ENCODE results near the gene FADS2. TPM values are rescaled to one million over a fixed set of nuclear protein-coding genes. Genes with fewer than 3 reads are reported as not detected.
A peak's percentile ranks its signal among the peaks of the same experiment; 100 is the strongest.

The FADS2 gene
- total RNA-seq, 4 donors from 2014 or later, result 130 to 455 (median 327) TPM

- H3K36me3 ChIP-seq, result peaks cover 61% of the 10 kb centered on the region
- no peak for DNase-seq (ENCODE audit: low spot score in 2 of 2)
- no peak overlapping the region for H3K4me3 ChIP-seq
- TF ChIP-seq, protein P1, sequence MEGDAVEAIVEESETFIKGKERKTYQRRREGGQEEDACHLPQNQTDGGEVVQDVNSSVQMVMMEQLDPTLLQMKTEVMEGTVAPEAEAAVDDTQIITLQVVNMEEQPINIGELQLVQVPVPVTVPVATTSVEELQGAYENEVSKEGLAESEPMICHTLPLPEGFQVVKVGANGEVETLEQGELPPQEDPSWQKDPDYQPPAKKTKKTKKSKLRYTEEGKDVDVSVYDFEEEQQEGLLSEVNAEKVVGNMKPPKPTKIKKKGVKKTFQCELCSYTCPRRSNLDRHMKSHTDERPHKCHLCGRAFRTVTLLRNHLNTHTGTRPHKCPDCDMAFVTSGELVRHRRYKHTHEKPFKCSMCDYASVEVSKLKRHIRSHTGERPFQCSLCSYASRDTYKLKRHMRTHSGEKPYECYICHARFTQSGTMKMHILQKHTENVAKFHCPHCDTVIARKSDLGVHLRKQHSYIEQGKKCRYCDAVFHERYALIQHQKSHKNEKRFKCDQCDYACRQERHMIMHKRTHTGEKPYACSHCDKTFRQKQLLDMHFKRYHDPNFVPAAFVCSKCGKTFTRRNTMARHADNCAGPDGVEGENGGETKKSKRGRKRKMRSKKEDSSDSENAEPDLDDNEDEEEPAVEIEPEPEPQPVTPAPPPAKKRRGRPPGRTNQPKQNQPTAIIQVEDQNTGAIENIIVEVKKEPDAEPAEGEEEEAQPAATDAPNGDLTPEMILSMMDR (IDR thresholded peaks at IDR 0.05), result no peak
- TF ChIP-seq EP300 (IDR thresholded peaks at IDR 0.05), result no peak
- no peak for TF ChIP-seq POLR2AphosphoS5 (IDR thresholded peaks at IDR 0.05)
- no peak for TF ChIP-seq POLR2A (IDR thresholded peaks at IDR 0.05)
- no peak overlapping the region for H3K27ac ChIP-seq
- H3K9me3 ChIP-seq, result no peaks in the 10 kb centered on the region
- no peaks in the 10 kb centered on the region for H3K27me3 ChIP-seq
- 88% methylated on average over 4 of the region's 7 CpGs for WGBS
- H3K4me1 ChIP-seq, result no peaks in the 10 kb centered on the region
Measured at GRCh38 chr11:61784506-61784805, 43.6 kb upstream of the FADS2 start.

DNA sequence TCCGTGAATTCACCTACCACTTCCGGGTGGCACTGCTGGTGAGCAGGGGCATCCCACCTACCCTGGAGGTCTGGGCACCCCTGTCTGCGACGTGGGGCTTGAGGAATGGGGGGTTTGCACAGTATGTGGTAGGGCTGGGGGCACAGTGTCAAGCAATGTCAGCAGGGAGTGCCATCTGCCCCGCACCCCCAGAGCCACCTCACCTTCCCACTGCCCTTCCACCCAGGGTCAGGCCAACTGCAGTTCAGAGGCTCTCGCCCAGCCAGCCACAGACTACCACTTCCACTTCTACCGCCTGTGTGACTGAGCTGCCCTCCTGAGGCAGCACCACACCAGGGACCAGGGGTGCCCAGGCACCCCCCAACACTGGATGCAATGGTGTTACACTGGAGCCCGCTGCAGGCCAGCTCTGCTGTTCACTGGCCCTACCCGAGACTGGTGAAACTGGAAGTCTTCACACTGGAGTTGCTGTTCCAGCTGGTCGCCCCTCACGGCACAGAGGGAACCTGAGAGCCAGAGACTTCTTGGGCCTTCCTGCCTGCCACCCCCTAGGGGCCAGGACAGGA lies 42.2 kb upstream of the FADS2 start:
- H3K27ac ChIP-seq, result no peak overlapping the region
- H3K4me1 ChIP-seq, result peaks cover 2% of the 10 kb centered on the region
- H3K36me3 ChIP-seq, result peaks cover 71% of the 10 kb centered on the region
- DNase-seq (ENCODE audit: low spot score in 2 of 2), result no peak
- WGBS, result 96% methylated on average over 5 of the region's 11 CpGs
- TF ChIP-seq POLR2A (IDR thresholded peaks at IDR 0.05) (no peak), POLR2AphosphoS5 (IDR thresholded peaks at IDR 0.05) (no peak), EP300 (IDR thresholded peaks at IDR 0.05) (no peak)
- TF ChIP-seq, protein P1 (IDR thresholded peaks at IDR 0.05), result no peak
- no peaks in the 10 kb centered on the region for H3K9me3 ChIP-seq
- H3K4me3 ChIP-seq, result no peak overlapping the region
- no peaks in the 10 kb centered on the region for H3K27me3 ChIP-seq

DNA sequence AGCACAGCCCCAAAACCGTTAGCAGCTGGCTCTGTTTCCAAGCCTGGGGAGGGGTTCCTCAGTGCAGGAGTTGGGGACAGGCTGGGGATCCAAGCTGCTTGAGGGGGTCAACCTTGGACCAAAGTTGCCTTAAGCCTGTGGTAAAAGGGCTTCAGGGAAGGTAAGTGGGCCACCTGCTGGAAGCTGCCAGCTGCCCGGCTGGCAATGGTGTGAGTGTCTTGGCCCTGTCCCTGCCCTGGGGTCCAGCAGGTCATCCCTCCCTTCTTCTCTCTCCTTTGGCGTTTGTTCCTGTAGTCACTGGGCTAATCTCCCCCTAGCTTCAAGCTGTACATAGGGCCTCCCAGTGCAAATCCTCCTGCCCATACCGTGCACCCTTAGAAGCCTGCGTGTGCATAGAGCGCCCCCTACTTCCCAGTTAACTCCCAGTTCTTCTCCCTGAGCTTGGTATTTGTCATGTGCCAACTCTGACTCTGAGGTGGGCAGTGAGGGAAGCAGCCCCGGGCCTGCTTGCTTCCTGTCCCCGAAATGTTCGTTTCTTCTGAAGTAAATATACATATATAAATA lies 40.1 kb upstream of the FADS2 start:
- peaks cover 15% of the 10 kb centered on the region for H3K4me1 ChIP-seq
- TF ChIP-seq POLR2AphosphoS5 (IDR thresholded peaks at IDR 0.05), result no peak
- no peak for TF ChIP-seq EP300 (IDR thresholded peaks at IDR 0.05)
- TF ChIP-seq, protein P1 (IDR thresholded peaks at IDR 0.05), result no peak
- no peak for TF ChIP-seq POLR2A (IDR thresholded peaks at IDR 0.05)
- H3K4me3 ChIP-seq, result no peak overlapping the region
- 66% methylated on average over 9 of the region's 9 CpGs for whole genome bisulfite sequencing
- no peaks in the 10 kb centered on the region for H3K27me3 ChIP-seq
- H3K36me3 ChIP-seq, result peaks cover 71% of the 10 kb centered on the region
- no peak for DNase-seq (ENCODE audit: low spot score in 2 of 2)
- no peaks in the 10 kb centered on the region for H3K9me3 ChIP-seq
- no peak overlapping the region for H3K27ac ChIP-seq

GRCh38 chr11:61791737-61792309 lies 36.3 kb upstream of the FADS2 start:
- Histone ChIP-seq H3K27me3 (no peaks in the 10 kb centered on the region), H3K9me3 (no peaks in the 10 kb centered on the region), H3K4me1 (peaks cover 27% of the 10 kb centered on the region), H3K4me3 (peak overlapping the region; percentile 68), H3K36me3 (peaks cover 46% of the 10 kb centered on the region), H3K27ac (peak overlapping the region; percentile 94)
- peak in 1 of 2 donors; percentile 85 for DNase-seq (ENCODE audit: low spot score in 2 of 2)
- peak in 1 of 3 donors; percentile 37 for TF ChIP-seq POLR2AphosphoS5 (IDR thresholded peaks at IDR 0.05)
- no peak for TF ChIP-seq POLR2A (IDR thresholded peaks at IDR 0.05)
- TF ChIP-seq EP300 (IDR thresholded peaks at IDR 0.05), result no peak
- TF ChIP-seq, protein P1 (IDR thresholded peaks at IDR 0.05), result no peak
- WGBS, result 6% methylated on average over 14 of the region's 14 CpGs

GRCh38 chr11:61792310-61793082 lies 35.6 kb upstream of the FADS2 start, which contains the start of the genes FEN1 and TMEM258:
FEN1 (plus strand) TSS chr11:61792911; CDS start chr11:61795362, 2,451 bp downstream.
TMEM258 (minus strand) TSS chr11:61792599; CDS start chr11:61792558, 41 bp downstream.
- Histone ChIP-seq H3K27me3 (no peaks in the 10 kb centered on the region), H3K4me3 (peak within 1 kb of the TSS; percentile 68), H3K27ac (peak within 1 kb of the TSS; percentile 94), H3K4me1 (peaks cover 30% of the 10 kb centered on the region), H3K9me3 (no peaks in the 10 kb centered on the region), H3K36me3 (peaks cover 40% of the 10 kb centered on the region)
- WGBS, result under 1% methylated on average over 24 of the region's 61 CpGs
- TF ChIP-seq POLR2A (IDR thresholded peaks at IDR 0.05) (peak in 1 of 2 donors; percentile 81), EP300 (IDR thresholded peaks at IDR 0.05) (no peak), POLR2AphosphoS5 (IDR thresholded peaks at IDR 0.05) (peak; percentile 13 to 85 (median 85))
- peak; percentile 95 to 97 for DNase-seq (ENCODE audit: low spot score in 2 of 2)
